ENCODE results near the gene KCTD21.

KCTD21 gene

DNA sequence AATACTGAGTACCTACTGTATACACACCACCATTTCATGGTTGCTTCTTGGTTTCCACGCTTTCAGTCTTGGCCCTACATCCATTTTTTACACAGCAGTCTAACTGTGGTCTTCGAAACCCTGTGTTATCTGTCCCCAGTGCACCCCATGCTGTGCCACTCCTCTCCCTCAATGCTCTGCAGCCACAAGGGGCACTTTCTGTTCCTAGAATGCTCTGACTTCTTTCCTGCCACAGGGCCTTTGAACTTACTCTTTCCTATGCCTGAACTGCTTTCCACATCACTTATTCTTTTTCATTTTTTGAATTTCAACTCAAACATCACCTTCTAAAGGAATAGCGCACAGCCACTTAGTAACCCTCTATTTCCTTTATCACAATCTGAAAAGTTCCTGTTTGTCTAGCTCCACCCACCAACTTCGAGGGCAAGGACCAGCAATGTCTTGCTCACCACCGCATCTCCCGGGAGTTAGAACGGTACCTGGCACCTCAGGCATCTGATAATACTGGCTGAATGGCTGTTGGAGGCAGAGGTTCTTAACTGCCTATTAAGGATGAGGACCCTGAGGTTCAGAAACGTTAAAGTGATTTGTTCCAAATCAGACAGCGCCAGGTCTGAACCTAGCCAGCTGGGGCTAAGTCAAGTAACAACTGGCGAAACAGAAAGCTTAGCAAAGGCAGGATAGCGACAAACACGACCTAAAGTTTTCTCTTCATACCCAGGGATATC lies 49.6 kb downstream of the KCTD21 start:
- Histone ChIP-seq H3K4me1 (ENCODE audit: control insufficient read depth, insufficient read depth, low read length, poor library complexity, severe bottlenecking) (no peaks in the 10 kb centered on the region), H3K9me3 (ENCODE audit: control insufficient read depth, low read length) (no peaks in the 10 kb centered on the region), H3K4me3 (ENCODE audit: extremely low read depth, insufficient read depth, low read length, poor library complexity, severe bottlenecking) (peak overlapping the region; percentile 79), H3K36me3 (ENCODE audit: control insufficient read depth, insufficient read depth, low read length) (peaks cover 55% of the 10 kb centered on the region), H3K27ac (ENCODE audit: low read depth, low read length, severe bottlenecking) (peak overlapping the region; percentile 75)
- 35 to 45% methylated on average over 6 to 9 of the region's 12 CpGs for WGBS, 2 experiments (ENCODE audit: insufficient coverage in 2 of 2)

GRCh38 chr11:78138291-78138690 lies 50.1 kb downstream of the KCTD21 start:
- Histone ChIP-seq H3K4me3 (ENCODE audit: extremely low read depth, insufficient read depth, low read length, poor library complexity, severe bottlenecking) (peak overlapping the region; percentile 79), H3K4me1 (ENCODE audit: control insufficient read depth, insufficient read depth, low read length, poor library complexity, severe bottlenecking) (no peaks in the 10 kb centered on the region), H3K36me3 (ENCODE audit: control insufficient read depth, insufficient read depth, low read length) (peaks cover 60% of the 10 kb centered on the region), H3K27ac (ENCODE audit: low read depth, low read length, severe bottlenecking) (no peak overlapping the region), H3K9me3 (ENCODE audit: control insufficient read depth, low read length) (no peaks in the 10 kb centered on the region)
- 92 to 100% methylated on average over 2 to 3 of the region's 4 CpGs for WGBS, 2 experiments (ENCODE audit: insufficient coverage in 2 of 2)

GRCh38 chr11:78132475-78132874 lies 56.0 kb downstream of the KCTD21 start:
- Histone ChIP-seq H3K27ac (ENCODE audit: low read depth, low read length, severe bottlenecking) (no peak overlapping the region), H3K4me3 (ENCODE audit: extremely low read depth, insufficient read depth, low read length, poor library complexity, severe bottlenecking) (no peak overlapping the region), H3K4me1 (ENCODE audit: control insufficient read depth, insufficient read depth, low read length, poor library complexity, severe bottlenecking) (no peaks in the 10 kb centered on the region), H3K36me3 (ENCODE audit: control insufficient read depth, insufficient read depth, low read length) (peaks cover 46% of the 10 kb centered on the region), H3K9me3 (ENCODE audit: control insufficient read depth, low read length) (no peaks in the 10 kb centered on the region)
- WGBS, 2 experiments (ENCODE audit: insufficient coverage in 2 of 2): 95 to 100% methylated on average over 1 to 2 of the region's 2 CpGs

DNA sequence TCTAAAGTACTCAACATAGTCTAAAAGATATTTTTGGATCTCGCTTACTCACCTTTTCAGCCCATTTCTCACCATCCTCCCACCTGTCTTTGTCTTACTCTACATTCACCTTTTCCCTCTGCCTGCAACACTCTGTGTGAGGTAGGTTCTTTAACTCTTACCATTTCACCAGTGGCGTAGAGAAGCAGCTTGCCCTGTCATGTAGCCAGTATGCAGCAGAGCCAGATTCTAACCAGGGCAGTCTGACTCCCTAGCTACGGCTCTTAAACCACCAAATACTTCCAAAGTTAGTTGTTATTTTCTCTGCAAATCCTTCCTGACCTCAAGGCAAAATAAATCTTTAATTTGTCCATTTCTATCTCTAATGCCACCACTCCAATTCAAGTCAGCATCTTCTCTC lies 56.5 kb downstream of the KCTD21 start:
- H3K4me3 ChIP-seq (ENCODE audit: extremely low read depth, insufficient read depth, low read length, poor library complexity, severe bottlenecking): no peak overlapping the region

GRCh38 chr11:78127403-78127802 lies 61.0 kb downstream of the KCTD21 start:
- Histone ChIP-seq H3K4me3 (ENCODE audit: extremely low read depth, insufficient read depth, low read length, poor library complexity, severe bottlenecking) (no peak overlapping the region), H3K36me3 (ENCODE audit: control insufficient read depth, insufficient read depth, low read length) (peaks cover 34% of the 10 kb centered on the region), H3K4me1 (ENCODE audit: control insufficient read depth, insufficient read depth, low read length, poor library complexity, severe bottlenecking) (no peaks in the 10 kb centered on the region), H3K27ac (ENCODE audit: low read depth, low read length, severe bottlenecking) (no peak overlapping the region), H3K9me3 (ENCODE audit: control insufficient read depth, low read length) (no peaks in the 10 kb centered on the region)
- WGBS, 2 experiments (ENCODE audit: insufficient coverage in 2 of 2): 100% methylated on average over 1 of the region's 3 CpGs

More for the DNA sequence above, 56.5 kb downstream of the KCTD21 start:
- no peaks in the 10 kb centered on the region for H3K9me3 ChIP-seq (ENCODE audit: control insufficient read depth, low read length)
- WGBS, 2 experiments (ENCODE audit: insufficient coverage in 2 of 2): 73 to 76% methylated on average over 3 of the region's 3 CpGs
- peaks cover 44% of the 10 kb centered on the region for H3K36me3 ChIP-seq (ENCODE audit: control insufficient read depth, insufficient read depth, low read length)
- no peak overlapping the region for H3K27ac ChIP-seq (ENCODE audit: low read depth, low read length, severe bottlenecking)
- no peaks in the 10 kb centered on the region for H3K4me1 ChIP-seq (ENCODE audit: control insufficient read depth, insufficient read depth, low read length, poor library complexity, severe bottlenecking)
